PC-9 (cell line): Measurements from ENCODE around the gene LRRC61.
"Not testable (repeated sequence)": the region's sequence is repeated elsewhere in the genome, so short reads cannot be mapped to it uniquely, and the experiment has no call there.

ENCODE experiments used
- EZH2 ChIP-seq: fragments of 200-600 bp; sonication (generic); IDR thresholded peaks from 2 replicates; pipeline ENCODE4 v1.8.0; 2017; ENCODE audit warnings: antibody characterized with exemption, low read depth
- TF ChIP-seq, protein P1 (sequence below): fragments of 200-600 bp; sonication (generic); conservative IDR thresholded peaks from 2 replicates; pipeline ENCODE4 v1.6.1; 2017; ENCODE audit warnings: mixed run types, antibody characterized with exemption, mild to moderate bottlenecking, moderate library complexity

DNA sequence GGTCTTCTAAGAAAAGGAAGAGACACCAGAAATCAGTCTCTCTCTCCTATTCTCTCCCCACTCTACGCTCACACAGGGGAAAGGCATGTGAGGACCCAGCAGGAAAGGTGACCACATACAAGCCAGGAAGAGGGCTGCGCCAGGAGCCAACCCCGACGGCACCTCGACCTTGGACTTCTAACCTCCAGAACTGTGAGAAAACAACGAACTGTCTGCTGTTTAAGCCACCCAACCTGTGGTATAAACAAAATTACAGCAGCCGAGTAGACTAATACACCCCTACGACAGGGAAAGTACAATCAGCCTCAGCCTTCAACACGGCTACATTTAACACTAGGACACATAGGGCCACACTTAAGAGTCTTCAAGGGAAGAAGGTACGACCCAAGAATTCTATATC, 26.4 kb upstream of the LRRC61 start:
- TF ChIP-seq, protein P1, sequence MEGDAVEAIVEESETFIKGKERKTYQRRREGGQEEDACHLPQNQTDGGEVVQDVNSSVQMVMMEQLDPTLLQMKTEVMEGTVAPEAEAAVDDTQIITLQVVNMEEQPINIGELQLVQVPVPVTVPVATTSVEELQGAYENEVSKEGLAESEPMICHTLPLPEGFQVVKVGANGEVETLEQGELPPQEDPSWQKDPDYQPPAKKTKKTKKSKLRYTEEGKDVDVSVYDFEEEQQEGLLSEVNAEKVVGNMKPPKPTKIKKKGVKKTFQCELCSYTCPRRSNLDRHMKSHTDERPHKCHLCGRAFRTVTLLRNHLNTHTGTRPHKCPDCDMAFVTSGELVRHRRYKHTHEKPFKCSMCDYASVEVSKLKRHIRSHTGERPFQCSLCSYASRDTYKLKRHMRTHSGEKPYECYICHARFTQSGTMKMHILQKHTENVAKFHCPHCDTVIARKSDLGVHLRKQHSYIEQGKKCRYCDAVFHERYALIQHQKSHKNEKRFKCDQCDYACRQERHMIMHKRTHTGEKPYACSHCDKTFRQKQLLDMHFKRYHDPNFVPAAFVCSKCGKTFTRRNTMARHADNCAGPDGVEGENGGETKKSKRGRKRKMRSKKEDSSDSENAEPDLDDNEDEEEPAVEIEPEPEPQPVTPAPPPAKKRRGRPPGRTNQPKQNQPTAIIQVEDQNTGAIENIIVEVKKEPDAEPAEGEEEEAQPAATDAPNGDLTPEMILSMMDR, result not testable (repeated sequence)
- TF ChIP-seq EZH2, result not testable (repeated sequence)
